K562 (cell line): ENCODE results near the gene SDR39U1. TPM values are rescaled to one million over a fixed set of nuclear protein-coding genes. Genes with fewer than 3 reads are reported as not detected.

Experiments used
- CXXC5 ChIP-seq: fragments of 250-450 bp; sonication (Bioruptor Pico); IDR thresholded peaks from 2 replicates; pipeline ENCODE4 v1.8.0; 2022; ENCODE audit warnings: inconsistent platforms, mild to moderate bottlenecking, moderate library complexity
- ETV5 ChIP-seq: sonication (generic); formaldehyde crosslinking; IDR thresholded peaks from 2 replicates; pipeline ENCODE4 v1.4.0; 2020; ENCODE audit warnings: low read depth, mild to moderate bottlenecking, missing genetic modification reagents
- FOXK1 ChIP-seq: sonication (generic); formaldehyde crosslinking; IDR thresholded peaks from 2 replicates; pipeline ENCODE4 v1.8.0; 2022; ENCODE audit warnings: missing genetic modification reagents, mild to moderate bottlenecking, borderline replicate concordance
- HDAC2 ChIP-seq: fragments of 450-650 bp; IDR thresholded peaks from 2 replicates; pipeline ENCODE4 v1.6.1; 2016; ENCODE audit warnings: mild to moderate bottlenecking
- NFRKB ChIP-seq: fragments of 450-650 bp; IDR thresholded peaks from 2 replicates; pipeline ENCODE4 v1.6.1; 2016; ENCODE audit warnings: low read depth
- RAD21 ChIP-seq, 2 experiments: fragments of 250-450 bp in 1 of 2; fragments of 450-650 bp in 1 of 2; sonication (Bioruptor Pico) in 1 of 2; formaldehyde crosslinking in 1 of 2; IDR thresholded peaks in 1 of 2; conservative IDR thresholded peaks in 1 of 2; 2 replicates each; pipeline versions ENCODE4 v1.4.0 to v1.8.0; 2020 to 2022; ENCODE audit warnings: mild to moderate bottlenecking in 2 of 2, moderate library complexity in 1 of 2
- RBM25 ChIP-seq: fragments of 200-400 bp; formaldehyde crosslinking; IDR thresholded peaks from 2 replicates; pipeline ENCODE4 v1.6.1; 2018; ENCODE audit warnings: low read length, low read depth, moderate library complexity; ENCODE audit not compliant: severe bottlenecking
- TCF3 ChIP-seq: sonication (generic); formaldehyde crosslinking; IDR thresholded peaks from 2 replicates; pipeline ENCODE4 v1.4.0; 2020; ENCODE audit warnings: mild to moderate bottlenecking, missing genetic modification reagents
- TFAP4 ChIP-seq: sonication (generic); formaldehyde crosslinking; IDR thresholded peaks from 2 replicates; pipeline ENCODE4 v1.8.0; 2022; ENCODE audit warnings: missing genetic modification reagents, mild to moderate bottlenecking, moderate library complexity, borderline replicate concordance
- ZNF79 ChIP-seq: fragments of 250-450 bp; sonication (Bioruptor Pico); IDR thresholded peaks from 2 replicates; pipeline ENCODE4 v1.4.0; 2020; ENCODE audit warnings: low read depth, mild to moderate bottlenecking, moderate library complexity
- polyA plus RNA-seq, 8 experiments: library from polyadenylated mRNA; depleted of rRNA in 4 of 8; stranded (reverse) in 5 of 8; unstranded in 3 of 8; fragments of >200 nt; fragmentation: Nextera tagmentation in 2 of 8; fragmentation: Illumina TruSeq in 1 of 8; extraction: Ambion mirVana in 2 of 8; extraction: Trizol in 1 of 8; gene quantifications; 2 replicates each; pipeline versions ENCODE4 v1.2.1 to v1.2.3, GENCODE V29; 2011 to 2014; ENCODE audit warnings: inconsistent platforms in 1 of 8, missing spikeins in 1 of 8
- total RNA-seq, 7 experiments: library from RNA; depleted of rRNA in 6 of 7; stranded (reverse); fragments of >200 nt in 6 of 7; fragmentation: Illumina TruSeq in 2 of 7; extraction: Trizol in 2 of 7; gene quantifications; 2 replicates each; pipeline versions ENCODE4 v1.2.1 to v1.2.3, GENCODE V29; 2011 to 2021; ENCODE audit warnings: low replicate concordance in 1 of 7
- TF ChIP-seq, protein P1 (sequence below): sonication (generic); IDR thresholded peaks from 2 replicates; pipeline ENCODE4 v1.6.1; 2016
- TF ChIP-seq, protein P2 (sequence below), 2 experiments: fragments of 450-650 bp; conservative IDR thresholded peaks; 2 replicates each; pipeline ENCODE4 v1.6.1; 2017; ENCODE audit warnings: mild to moderate bottlenecking in 2 of 2, moderate library complexity in 2 of 2
- TF ChIP-seq, protein P3 (sequence below): fragments of 450-650 bp; IDR thresholded peaks from 2 replicates; pipeline ENCODE4 v1.6.1; 2014; ENCODE audit warnings: low read depth, mild to moderate bottlenecking, moderate library complexity, borderline replicate concordance
- TF ChIP-seq, protein P4 (sequence below): fragments of 200-800 bp; sonication (Bioruptor generic); IDR thresholded peaks from 2 replicates; pipeline ENCODE4 v1.6.1; 2017; ENCODE audit warnings: missing genetic modification characterization, missing compliant biosample characterization
- TF ChIP-seq, protein P5 (sequence below): fragments of 250-450 bp; sonication (Bioruptor Pico); IDR thresholded peaks from 2 replicates; pipeline ENCODE4 v1.8.0; 2022; ENCODE audit warnings: inconsistent platforms, mild to moderate bottlenecking, moderate library complexity, borderline replicate concordance

The SDR39U1 gene
- total and polyA plus RNA-seq, 9 of the 15 experiments (the other 6 are each of a cell fraction or from before 2014, with no cell fraction given), result 10.4 to 56.1 (median 19.8) TPM

DNA sequence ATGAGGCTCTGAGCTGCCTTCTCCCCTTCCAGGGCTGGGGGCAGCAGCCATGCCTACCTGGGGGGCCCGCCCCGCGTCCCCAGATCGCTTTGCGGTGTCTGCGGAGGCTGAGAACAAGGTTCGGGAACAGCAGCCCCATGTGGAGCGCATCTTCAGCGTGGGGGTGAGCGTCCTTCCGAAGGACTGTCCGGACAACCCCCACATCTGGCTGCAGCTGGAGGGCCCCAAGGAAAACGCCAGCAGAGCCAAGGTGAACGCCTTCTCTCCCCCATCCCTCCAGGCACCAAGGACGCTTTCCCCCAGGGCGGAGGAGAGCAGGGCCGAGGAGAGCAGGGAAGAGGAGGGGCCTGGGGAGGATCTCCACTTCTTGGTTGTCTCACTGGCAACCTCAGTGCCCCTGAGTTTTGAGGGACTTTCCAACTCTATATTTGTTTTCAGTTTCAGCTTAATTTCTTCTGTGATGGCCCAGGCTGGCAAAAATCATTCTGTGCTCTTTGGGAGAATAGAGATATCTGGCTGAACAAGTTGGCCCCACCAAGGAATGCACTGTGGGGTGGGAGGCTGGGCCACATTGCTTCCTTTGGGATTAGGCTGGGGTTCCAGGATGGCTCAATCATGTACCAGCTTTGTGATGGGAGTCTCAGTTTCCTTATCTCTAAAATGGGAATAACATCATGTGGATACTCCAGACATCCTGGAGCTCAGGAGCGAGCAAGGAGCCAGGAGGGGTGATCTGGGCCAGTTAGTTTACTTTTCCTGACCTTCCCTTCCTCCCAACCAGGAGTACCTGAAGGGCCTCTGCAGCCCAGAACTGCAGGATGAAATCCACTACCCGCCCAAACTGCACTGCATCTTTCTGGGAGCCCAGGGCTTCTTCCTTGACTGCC lies 11.7 kb downstream of the SDR39U1 start (continued):
- TF ChIP-seq, protein P1, sequence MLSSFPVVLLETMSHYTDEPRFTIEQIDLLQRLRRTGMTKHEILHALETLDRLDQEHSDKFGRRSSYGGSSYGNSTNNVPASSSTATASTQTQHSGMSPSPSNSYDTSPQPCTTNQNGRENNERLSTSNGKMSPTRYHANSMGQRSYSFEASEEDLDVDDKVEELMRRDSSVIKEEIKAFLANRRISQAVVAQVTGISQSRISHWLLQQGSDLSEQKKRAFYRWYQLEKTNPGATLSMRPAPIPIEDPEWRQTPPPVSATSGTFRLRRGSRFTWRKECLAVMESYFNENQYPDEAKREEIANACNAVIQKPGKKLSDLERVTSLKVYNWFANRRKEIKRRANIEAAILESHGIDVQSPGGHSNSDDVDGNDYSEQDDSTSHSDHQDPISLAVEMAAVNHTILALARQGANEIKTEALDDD, result peak; percentile 8; the same call in 1 of the 2 replicates
- TF ChIP-seq NFRKB, result no peak
- peak; percentile 58 for TF ChIP-seq RBM25
- no peak for TF ChIP-seq ZNF79 (CRISPR knock-in tag)
- peak; percentile 19; the same call in 1 of the 2 replicates for TF ChIP-seq TFAP4 (CRISPR knock-in tag)
- no peak; the same call in 1 of the 2 replicates for TF ChIP-seq FOXK1
- TF ChIP-seq, protein P2, sequence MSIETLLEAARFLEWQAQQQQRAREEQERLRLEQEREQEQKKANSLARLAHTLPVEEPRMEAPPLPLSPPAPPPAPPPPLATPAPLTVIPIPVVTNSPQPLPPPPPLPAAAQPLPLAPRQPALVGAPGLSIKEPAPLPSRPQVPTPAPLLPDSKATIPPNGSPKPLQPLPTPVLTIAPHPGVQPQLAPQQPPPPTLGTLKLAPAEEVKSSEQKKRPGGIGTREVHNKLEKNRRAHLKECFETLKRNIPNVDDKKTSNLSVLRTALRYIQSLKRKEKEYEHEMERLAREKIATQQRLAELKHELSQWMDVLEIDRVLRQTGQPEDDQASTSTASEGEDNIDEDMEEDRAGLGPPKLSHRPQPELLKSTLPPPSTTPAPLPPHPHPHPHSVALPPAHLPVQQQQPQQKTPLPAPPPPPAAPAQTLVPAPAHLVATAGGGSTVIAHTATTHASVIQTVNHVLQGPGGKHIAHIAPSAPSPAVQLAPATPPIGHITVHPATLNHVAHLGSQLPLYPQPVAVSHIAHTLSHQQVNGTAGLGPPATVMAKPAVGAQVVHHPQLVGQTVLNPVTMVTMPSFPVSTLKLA (conservative IDR thresholded peaks at IDR 0.05), result 0 out of 4 replicates have a peak, but pooled peaks of 1 of the 2 experiments have one; percentile 12
- TF ChIP-seq, protein P3, sequence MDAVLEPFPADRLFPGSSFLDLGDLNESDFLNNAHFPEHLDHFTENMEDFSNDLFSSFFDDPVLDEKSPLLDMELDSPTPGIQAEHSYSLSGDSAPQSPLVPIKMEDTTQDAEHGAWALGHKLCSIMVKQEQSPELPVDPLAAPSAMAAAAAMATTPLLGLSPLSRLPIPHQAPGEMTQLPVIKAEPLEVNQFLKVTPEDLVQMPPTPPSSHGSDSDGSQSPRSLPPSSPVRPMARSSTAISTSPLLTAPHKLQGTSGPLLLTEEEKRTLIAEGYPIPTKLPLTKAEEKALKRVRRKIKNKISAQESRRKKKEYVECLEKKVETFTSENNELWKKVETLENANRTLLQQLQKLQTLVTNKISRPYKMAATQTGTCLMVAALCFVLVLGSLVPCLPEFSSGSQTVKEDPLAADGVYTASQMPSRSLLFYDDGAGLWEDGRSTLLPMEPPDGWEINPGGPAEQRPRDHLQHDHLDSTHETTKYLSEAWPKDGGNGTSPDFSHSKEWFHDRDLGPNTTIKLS, result no peak
- TF ChIP-seq, protein P4, sequence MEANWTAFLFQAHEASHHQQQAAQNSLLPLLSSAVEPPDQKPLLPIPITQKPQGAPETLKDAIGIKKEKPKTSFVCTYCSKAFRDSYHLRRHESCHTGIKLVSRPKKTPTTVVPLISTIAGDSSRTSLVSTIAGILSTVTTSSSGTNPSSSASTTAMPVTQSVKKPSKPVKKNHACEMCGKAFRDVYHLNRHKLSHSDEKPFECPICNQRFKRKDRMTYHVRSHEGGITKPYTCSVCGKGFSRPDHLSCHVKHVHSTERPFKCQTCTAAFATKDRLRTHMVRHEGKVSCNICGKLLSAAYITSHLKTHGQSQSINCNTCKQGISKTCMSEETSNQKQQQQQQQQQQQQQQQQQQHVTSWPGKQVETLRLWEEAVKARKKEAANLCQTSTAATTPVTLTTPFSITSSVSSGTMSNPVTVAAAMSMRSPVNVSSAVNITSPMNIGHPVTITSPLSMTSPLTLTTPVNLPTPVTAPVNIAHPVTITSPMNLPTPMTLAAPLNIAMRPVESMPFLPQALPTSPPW (CRISPR knock-in tag), result 0 out of 2 replicates have a peak, but pooled peaks have one; percentile 1
- no peak for TF ChIP-seq CXXC5 (CRISPR knock-in tag)
- no peak for TF ChIP-seq ETV5
- TF ChIP-seq, protein P5, sequence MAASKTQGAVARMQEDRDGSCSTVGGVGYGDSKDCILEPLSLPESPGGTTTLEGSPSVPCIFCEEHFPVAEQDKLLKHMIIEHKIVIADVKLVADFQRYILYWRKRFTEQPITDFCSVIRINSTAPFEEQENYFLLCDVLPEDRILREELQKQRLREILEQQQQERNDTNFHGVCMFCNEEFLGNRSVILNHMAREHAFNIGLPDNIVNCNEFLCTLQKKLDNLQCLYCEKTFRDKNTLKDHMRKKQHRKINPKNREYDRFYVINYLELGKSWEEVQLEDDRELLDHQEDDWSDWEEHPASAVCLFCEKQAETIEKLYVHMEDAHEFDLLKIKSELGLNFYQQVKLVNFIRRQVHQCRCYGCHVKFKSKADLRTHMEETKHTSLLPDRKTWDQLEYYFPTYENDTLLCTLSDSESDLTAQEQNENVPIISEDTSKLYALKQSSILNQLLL (CRISPR knock-in tag), result no peak
- TF ChIP-seq HDAC2, result 0 out of 2 replicates have a peak, but pooled peaks have one; percentile 1
- no peak for TF ChIP-seq RAD21 (CRISPR knock-in tag; conservative IDR thresholded peaks at IDR 0.05 in 1 of 2, IDR thresholded peaks at IDR 0.05 in 1 of 2)
- TF ChIP-seq TCF3, result peak; percentile 2; the same call in 1 of the 2 replicates
